Measurements from ENCODE around the gene SF3A1.

Gene SF3A1

DNA sequence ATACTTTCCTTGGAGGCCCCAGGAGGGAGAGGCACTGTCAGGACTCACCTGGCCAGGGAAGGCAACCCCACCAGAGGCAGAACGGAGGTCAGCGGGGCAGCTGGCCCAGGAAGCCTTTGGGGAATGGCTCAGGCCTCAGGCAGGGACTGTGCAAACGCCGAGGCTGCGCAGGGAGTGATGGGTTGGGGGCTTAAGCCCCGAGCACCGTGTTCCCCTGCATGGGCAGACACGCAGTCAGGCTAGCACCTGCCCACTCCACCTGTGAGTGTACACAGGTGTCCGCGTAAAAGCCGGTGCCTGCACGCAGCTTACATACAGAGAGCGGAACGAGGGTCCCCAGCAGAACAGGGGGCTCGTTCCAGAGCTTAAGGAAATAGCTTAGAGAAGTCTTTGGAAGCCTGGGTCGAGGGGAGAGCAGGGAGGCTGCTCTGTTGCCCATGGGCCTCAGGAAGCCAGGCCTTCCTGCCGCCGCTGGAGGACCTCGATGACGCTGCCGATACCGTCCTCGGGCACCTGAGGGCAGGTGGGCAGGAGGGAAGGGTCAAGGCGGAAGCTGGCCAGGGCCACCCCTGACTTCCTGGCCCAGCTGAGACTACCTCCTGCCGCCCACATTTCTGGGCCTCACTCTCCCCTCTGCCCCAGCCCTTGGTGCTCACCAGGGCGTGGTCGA, 71.4 kb downstream of the SF3A1 start:
- no peak for DNase-seq

DNA sequence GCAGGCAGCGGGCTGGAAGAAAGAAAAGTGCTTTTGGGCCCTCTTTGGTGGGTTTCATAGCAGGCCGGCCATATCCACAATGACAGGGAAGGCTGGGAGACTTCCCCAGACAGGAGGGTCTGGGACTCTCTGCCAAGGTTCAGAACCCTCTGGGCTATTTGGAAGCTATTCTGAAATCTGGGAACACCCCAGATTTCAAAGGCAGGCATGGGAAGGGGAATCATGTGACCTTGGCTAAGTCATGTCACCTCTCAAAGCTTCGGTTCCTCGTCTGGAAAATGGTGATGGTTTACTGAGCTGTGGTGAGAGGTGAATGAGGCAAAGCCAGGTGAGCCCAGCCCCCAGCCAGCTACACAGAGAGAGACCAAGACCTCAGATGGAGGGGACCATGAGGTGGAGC, 72.0 kb downstream of the SF3A1 start:
- DNase-seq, result no peak

DNA sequence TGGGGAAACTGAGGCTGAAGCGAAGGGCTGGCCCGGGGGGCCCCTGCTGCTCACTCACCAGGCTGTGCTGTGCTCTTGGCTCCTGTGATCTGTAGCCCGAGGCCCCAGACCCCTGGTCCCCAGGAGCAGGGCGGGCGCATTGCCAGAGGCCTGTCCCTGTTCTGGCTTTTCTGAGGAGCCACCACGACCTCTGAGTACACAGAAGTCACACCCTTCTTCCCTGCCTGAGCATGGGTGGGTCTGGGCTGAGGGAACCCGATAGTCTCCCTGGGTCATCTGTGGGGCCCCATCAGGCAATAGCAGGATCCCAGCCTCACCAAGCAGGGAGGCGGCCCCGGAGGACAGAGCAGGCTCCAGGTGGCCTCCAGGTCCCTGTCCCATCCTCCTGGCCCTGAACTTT, 72.5 kb downstream of the SF3A1 start:
- no peak for DNase-seq

DNA sequence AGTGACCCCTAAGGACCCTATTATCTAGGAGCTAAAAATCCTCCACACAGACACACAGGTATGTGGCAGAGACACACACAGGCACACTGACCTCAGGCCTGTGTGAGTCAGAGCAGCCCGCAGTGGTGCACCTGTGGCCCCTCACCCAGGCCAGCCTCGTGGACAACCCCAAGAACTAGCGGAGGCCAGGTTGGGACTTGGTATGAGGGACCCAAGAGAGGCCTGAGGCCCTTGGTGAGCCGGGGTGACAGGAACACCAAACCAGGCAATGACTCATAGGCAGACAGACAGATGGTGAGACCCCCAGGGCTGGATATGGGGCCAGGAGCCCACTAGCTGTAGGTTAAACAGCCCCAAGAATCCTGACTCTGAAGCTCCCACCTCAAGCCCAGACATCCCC, 73.4 kb downstream of the SF3A1 start:
- DNase-seq, result no peak

DNA sequence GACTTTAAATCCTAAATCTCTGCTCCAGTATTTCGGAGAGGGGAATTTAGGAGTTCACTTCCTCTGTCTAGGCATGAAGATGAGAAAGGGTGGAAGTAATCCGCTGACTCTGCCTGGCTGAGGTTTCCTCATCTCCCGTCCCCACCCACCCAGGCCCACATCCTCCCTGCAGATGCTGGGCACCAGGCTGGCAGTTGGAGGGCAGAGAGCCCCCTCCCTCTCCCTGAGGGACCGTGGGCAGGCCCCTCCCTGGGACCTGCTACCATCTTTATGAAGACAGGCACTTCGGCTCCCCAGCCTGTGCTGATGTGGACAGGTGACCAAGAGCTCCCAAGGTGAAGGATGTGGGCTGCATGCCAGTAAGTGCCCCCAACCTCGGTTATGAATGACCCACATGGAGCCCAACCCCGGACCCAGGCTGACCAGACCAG, 74.1 kb downstream of the SF3A1 start:
- DNase-seq, result no peak

All from CD4-positive, alpha-beta T cell treated with Interferon gamma for 1 hour (primary cell).